PC-3 (cell line): ENCODE results near the gene PRDX6. TPM values are rescaled to one million over a fixed set of nuclear protein-coding genes. Genes with fewer than 3 reads are reported as not detected.

Experiments used
- ATAC-seq: fragments of 200-7000 bp; cut with Tn5 transposase; 2 replicates; pipeline ENCODE4 v1.9.1; 2020; ENCODE audit warnings: mild to moderate bottlenecking, moderate library complexity
- BruUV-seq: library from RNA; stranded (reverse); fragments of 400-500 nt; replicated peaks from 2 replicates; lab custom pipeline; 2021; lab: Mats Ljungman, UMichigan
- CTCF ChIA-PET: fragments of 300-600 bp; sonication (Branson Sonifier 250); formaldehyde crosslinking; loops from one replicate; lab custom pipeline; 2022; ENCODE audit warnings: antibody characterized with exemption; lab: Charles Lee
- POLR2A ChIA-PET: fragments of 300-600 bp; sonication (Branson Sonifier 250); formaldehyde crosslinking; loops from one replicate; lab custom pipeline; 2022; ENCODE audit warnings: antibody characterized with exemption; ENCODE audit not compliant: unreplicated experiment; lab: Charles Lee
- DNase-seq: peaks from one replicate; pipeline ENCODE4 v3.0.0-alpha.2; 2015
- H2AFZ ChIP-seq: fragments of 300-600 bp; sonication (generic); 2 replicates; pipeline ENCODE4 v1.6.0; 2016; ENCODE audit warnings: antibody characterized with exemption, low read length
- H3F3A ChIP-seq: fragments of 300-600 bp; sonication (generic); one replicate; pipeline ENCODE4 v1.6.0; 2017; ENCODE audit warnings: antibody characterized with exemption, low read length, control low read depth, mild to moderate bottlenecking; ENCODE audit not compliant: unreplicated experiment
- H3K27ac ChIP-seq: fragments of 300-600 bp; sonication (generic); 2 replicates; pipeline ENCODE4 v1.5.1; 2016; ENCODE audit warnings: mild to moderate bottlenecking, low read length
- H3K27me3 ChIP-seq: fragments of 300-600 bp; sonication (generic); 2 replicates; pipeline ENCODE4 v1.6.1; 2016; ENCODE audit warnings: low read length, mixed read lengths
- H3K36me3 ChIP-seq: fragments of 300-600 bp; sonication (generic); 2 replicates; pipeline ENCODE4 v1.6.1; 2016; ENCODE audit warnings: low read depth, mixed run types, low read length, mixed read lengths
- H3K4me1 ChIP-seq: fragments of 300-600 bp; sonication (generic); 2 replicates; pipeline ENCODE4 v1.5.1; 2016; ENCODE audit warnings: low read length; ENCODE audit not compliant: insufficient read depth
- H3K4me2 ChIP-seq: fragments of 300-600 bp; sonication (generic); 2 replicates; pipeline ENCODE4 v1.6.0; 2016; ENCODE audit warnings: low read length
- H3K4me3 ChIP-seq: fragments of 300-600 bp; sonication (generic); 2 replicates; pipeline ENCODE4 v1.5.1; 2016; ENCODE audit warnings: mild to moderate bottlenecking, low read length, mixed read lengths
- H3K79me2 ChIP-seq: fragments of 300-600 bp; sonication (generic); 2 replicates; pipeline ENCODE4 v1.6.1; 2017; ENCODE audit warnings: low read length, mixed read lengths
- H3K9ac ChIP-seq: fragments of 300-600 bp; sonication (generic); 2 replicates; pipeline ENCODE4 v1.6.0; 2016; ENCODE audit warnings: mild to moderate bottlenecking, low read length
- H3K9me2 ChIP-seq: fragments of 300-600 bp; sonication (generic); replicated peaks from 2 replicates; pipeline ENCODE4 v1.6.1; 2016; ENCODE audit warnings: mixed run types, low read length, mixed read lengths
- H3K9me3 ChIP-seq: fragments of 300-600 bp; sonication (generic); 2 replicates; pipeline ENCODE4 v1.6.1; 2016; ENCODE audit warnings: low read length, mixed read lengths
- H4K20me1 ChIP-seq: fragments of 300-600 bp; sonication (generic); 2 replicates; pipeline ENCODE4 v1.6.1; 2016; ENCODE audit warnings: low read length, mixed read lengths
- EZH2 ChIP-seq: fragments of 300-600 bp; sonication (generic); IDR thresholded peaks from one replicate; pipeline ENCODE4 v1.6.1; 2017; ENCODE audit warnings: antibody characterized with exemption, mild to moderate bottlenecking, low read length; ENCODE audit not compliant: unreplicated experiment
- EZH2phosphoT487 ChIP-seq: fragments of 300-600 bp; sonication (generic); IDR thresholded peaks from 2 replicates; pipeline ENCODE4 v1.6.1; 2018; ENCODE audit warnings: mild to moderate bottlenecking, antibody characterized with exemption, low read length, borderline replicate concordance
- intact Hi-C: fragments of 100-400 bp; cut with micrococcal nuclease; formaldehyde crosslinking; loops from 2 replicates; pipeline ENCODE4 v1.9.0; 2023
- total RNA-seq: library from RNA; depleted of rRNA; stranded (reverse); fragments of >200 nt; gene quantifications from 2 replicates; pipeline ENCODE4 v1.2.3, GENCODE V29; 2014
- TF ChIP-seq, protein P1 (sequence below): fragments of 300-600 bp; sonication (generic); conservative IDR thresholded peaks from 2 replicates; pipeline ENCODE4 v1.5.1; 2017; ENCODE audit warnings: antibody characterized with exemption, low read depth, mild to moderate bottlenecking, low read length

The PRDX6 gene
- total RNA-seq, 1 experiment from 2014 or later: 829 TPM

DNA sequence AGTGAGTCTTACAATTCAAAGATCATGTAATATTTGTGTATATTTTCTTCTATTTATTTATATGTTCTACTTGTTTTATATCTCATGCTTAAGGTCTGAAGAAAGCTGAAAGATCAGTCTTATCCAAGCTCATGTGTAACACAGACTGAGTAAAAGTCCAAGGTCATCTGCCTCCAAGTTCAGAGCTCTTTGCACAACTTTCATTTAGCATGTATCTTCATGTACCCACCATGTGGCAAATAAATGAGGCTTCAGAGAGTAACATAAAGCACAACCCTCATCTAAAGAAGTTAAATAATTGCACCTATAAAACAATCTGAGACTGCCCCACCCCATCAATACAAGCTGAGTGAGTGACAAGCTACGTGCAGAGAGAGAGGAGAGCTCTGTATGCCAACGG is 38.5 kb upstream of the PRDX6 start:
- H4K20me1 ChIP-seq: no peaks in the 10 kb centered on the region
- H3K9ac ChIP-seq: no peak overlapping the region
- no peaks in the 10 kb centered on the region for H3K9me3 ChIP-seq
- no TSS peak for BruUV-seq
- CTCF ChIA-PET: no interaction called here
- H3K27ac ChIP-seq: no peak overlapping the region
- no peak overlapping the region for H2AFZ ChIP-seq
- no peaks in the 10 kb centered on the region for H3F3A ChIP-seq
- intact Hi-C loops: no loop called here
- no peaks in the 10 kb centered on the region for H3K4me1 ChIP-seq
- H3K79me2 ChIP-seq: no peaks in the 10 kb centered on the region
- H3K36me3 ChIP-seq: no peaks in the 10 kb centered on the region
- TF ChIP-seq EZH2phosphoT487 (no peak), EZH2 (no peak)
- TF ChIP-seq, protein P1, sequence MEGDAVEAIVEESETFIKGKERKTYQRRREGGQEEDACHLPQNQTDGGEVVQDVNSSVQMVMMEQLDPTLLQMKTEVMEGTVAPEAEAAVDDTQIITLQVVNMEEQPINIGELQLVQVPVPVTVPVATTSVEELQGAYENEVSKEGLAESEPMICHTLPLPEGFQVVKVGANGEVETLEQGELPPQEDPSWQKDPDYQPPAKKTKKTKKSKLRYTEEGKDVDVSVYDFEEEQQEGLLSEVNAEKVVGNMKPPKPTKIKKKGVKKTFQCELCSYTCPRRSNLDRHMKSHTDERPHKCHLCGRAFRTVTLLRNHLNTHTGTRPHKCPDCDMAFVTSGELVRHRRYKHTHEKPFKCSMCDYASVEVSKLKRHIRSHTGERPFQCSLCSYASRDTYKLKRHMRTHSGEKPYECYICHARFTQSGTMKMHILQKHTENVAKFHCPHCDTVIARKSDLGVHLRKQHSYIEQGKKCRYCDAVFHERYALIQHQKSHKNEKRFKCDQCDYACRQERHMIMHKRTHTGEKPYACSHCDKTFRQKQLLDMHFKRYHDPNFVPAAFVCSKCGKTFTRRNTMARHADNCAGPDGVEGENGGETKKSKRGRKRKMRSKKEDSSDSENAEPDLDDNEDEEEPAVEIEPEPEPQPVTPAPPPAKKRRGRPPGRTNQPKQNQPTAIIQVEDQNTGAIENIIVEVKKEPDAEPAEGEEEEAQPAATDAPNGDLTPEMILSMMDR: no peak
- H3K27me3 ChIP-seq: no peaks in the 10 kb centered on the region
- H3K4me2 ChIP-seq: no peak overlapping the region
- no peak for DNase-seq
- H3K4me3 ChIP-seq: no peak overlapping the region
- no peaks in the 10 kb centered on the region for H3K9me2 ChIP-seq
- ATAC-seq: peak; percentile 24; the same call in 1 of the 2 replicates
- POLR2A ChIA-PET: interaction anchor here (0.6 to 1.0 kb wide), 3 partner anchors 67 to 71 kb away, joined by 3 to 4 read pairs (median 3); no protein-coding TSS in a partner anchor

DNA sequence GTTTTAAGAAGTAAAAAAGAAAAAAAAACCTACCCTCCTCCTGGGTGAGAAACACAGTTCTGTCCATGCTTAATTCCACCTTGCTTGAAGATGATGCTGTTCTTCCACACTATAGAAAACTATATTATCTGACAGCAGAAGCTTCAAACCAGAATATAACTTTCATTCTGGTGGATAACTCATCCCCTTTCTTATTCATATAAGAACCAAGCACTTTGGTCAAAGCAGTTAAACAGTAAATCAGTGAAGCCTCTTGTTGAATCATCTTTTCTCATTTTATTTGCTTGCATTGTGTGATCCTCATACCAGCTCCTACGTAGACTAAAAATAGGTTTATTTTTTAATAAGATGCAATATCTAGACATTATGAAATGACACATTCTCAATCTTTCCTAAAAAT is 36.7 kb upstream of the PRDX6 start:
- ChIA-PET POLR2A (no interaction called here), CTCF (no interaction called here)
- no peaks in the 10 kb centered on the region for H3K9me3 ChIP-seq

DNA sequence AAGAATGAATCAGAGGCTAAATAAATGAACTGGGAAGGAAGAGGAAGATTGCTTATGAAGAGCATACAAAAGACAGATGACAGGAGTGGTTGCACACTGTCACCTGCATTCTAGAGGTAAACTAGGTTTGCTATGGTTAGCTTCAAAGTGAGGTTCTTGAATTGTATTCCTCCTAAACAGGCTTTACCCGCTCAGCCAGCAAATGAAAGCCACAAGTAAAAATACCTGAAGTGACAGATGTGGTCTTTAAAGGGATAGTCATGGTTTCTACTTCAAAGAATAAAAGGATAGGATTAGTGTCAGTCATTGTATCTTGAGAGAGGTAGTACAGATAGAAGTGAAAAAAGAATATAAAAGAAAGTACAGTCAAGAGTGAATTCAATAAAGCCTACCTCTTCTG is 32.4 kb upstream of the PRDX6 start:
- Histone ChIP-seq H3F3A (no peaks in the 10 kb centered on the region), H3K4me1 (no peaks in the 10 kb centered on the region), H2AFZ (no peak overlapping the region), H3K27ac (no peak overlapping the region), H3K4me2 (no peak overlapping the region), H3K9ac (no peak overlapping the region), H3K27me3 (no peaks in the 10 kb centered on the region), H3K4me3 (no peak overlapping the region), H4K20me1 (no peaks in the 10 kb centered on the region), H3K79me2 (no peaks in the 10 kb centered on the region), H3K9me2 (no peaks in the 10 kb centered on the region), H3K36me3 (no peaks in the 10 kb centered on the region), H3K9me3 (peaks cover 4% of the 10 kb centered on the region; the same call in 1 of the 2 replicates)
- peak; percentile 49; the same call in 1 of the 2 replicates for ATAC-seq
- ChIA-PET POLR2A (interaction anchor here (0.7 kb wide), 1 partner anchor 31 kb away, joined by 6 read pairs; no protein-coding TSS in a partner anchor), CTCF (no interaction called here)
- intact Hi-C loops: no loop called here
- BruUV-seq: no TSS peak
- peak; percentile 33 for DNase-seq
- TF ChIP-seq, protein P1: no peak
- no peak for TF ChIP-seq EZH2phosphoT487
- no peak for TF ChIP-seq EZH2

More for the DNA sequence above, 36.7 kb upstream of the PRDX6 start:
- no peak overlapping the region for H2AFZ ChIP-seq
- no peak overlapping the region for H3K9ac ChIP-seq
- no peak overlapping the region for H3K4me2 ChIP-seq
- H3K4me3 ChIP-seq: no peak overlapping the region
- H3F3A ChIP-seq: no peaks in the 10 kb centered on the region
- ATAC-seq (no peak), DNase-seq (no peak)
- no peaks in the 10 kb centered on the region for H4K20me1 ChIP-seq
- H3K36me3 ChIP-seq: no peaks in the 10 kb centered on the region
- H3K9me2 ChIP-seq: no peaks in the 10 kb centered on the region
- no TSS peak for BruUV-seq
- intact Hi-C loops: no loop called here
- no peaks in the 10 kb centered on the region for H3K79me2 ChIP-seq
- H3K27me3 ChIP-seq: no peaks in the 10 kb centered on the region
- H3K27ac ChIP-seq: no peak overlapping the region
- no peaks in the 10 kb centered on the region for H3K4me1 ChIP-seq
- no peak for TF ChIP-seq EZH2phosphoT487
- TF ChIP-seq EZH2: no peak
- TF ChIP-seq, protein P1: no peak
